CD4-positive, alpha-beta T cell treated with Interleukin-6 for 4 hours (primary cell): Measurements from ENCODE around the gene MOB3C.
A peak's percentile ranks its signal among the peaks of the same experiment; 100 is the strongest.

ENCODE experiments used
- DNase-seq: peaks from one replicate; pipeline ENCODE4 v3.0.0-alpha.2; 2020; ENCODE audit warnings: mixed read lengths

The MOB3C gene

GRCh38 chr1:46637444-46638083, 21.0 kb upstream of the MOB3C start:
- DNase-seq = no peak

- no peak for DNase-seq
Measured at GRCh38 chr1:46635205-46635604, 18.6 kb upstream of the MOB3C start.

GRCh38 chr1:46630719-46631118, 14.1 kb upstream of the MOB3C start:
- DNase-seq = no peak

GRCh38 chr1:46623743-46624644, 7.4 kb upstream of the MOB3C start:
- DNase-seq = no peak

- peak; percentile 18 for DNase-seq
Measured at GRCh38 chr1:46622344-46622743, 5.7 kb upstream of the MOB3C start.

- DNase-seq = no peak
Measured at GRCh38 chr1:46621930-46622329, 5.3 kb upstream of the MOB3C start.

- DNase-seq = no peak
Measured at GRCh38 chr1:46619656-46620258, 3.1 kb upstream of the MOB3C start.

GRCh38 chr1:46618754-46619415, 2.3 kb upstream of the MOB3C start:
- DNase-seq = no peak

GRCh38 chr1:46617833-46618232, 1.2 kb upstream of the MOB3C start:
- DNase-seq = no peak

GRCh38 chr1:46617108-46617800, 643 bp upstream of the MOB3C start:
- no peak for DNase-seq

GRCh38 chr1:46615735-46616134, 876 bp downstream of the MOB3C start:
- DNase-seq = no peak

- no peak for DNase-seq
Measured at GRCh38 chr1:46615088-46615487, 1.5 kb downstream of the MOB3C start.

- no peak for DNase-seq
Measured at GRCh38 chr1:46614604-46614984, 2.0 kb downstream of the MOB3C start.

- DNase-seq = peak; percentile 67
Measured at GRCh38 chr1:46613661-46614603, 2.7 kb downstream of the MOB3C start.

GRCh38 chr1:46612937-46613660, 3.5 kb downstream of the MOB3C start:
- no peak for DNase-seq

- no peak for DNase-seq
Measured at GRCh38 chr1:46611691-46612221, 4.9 kb downstream of the MOB3C start.

GRCh38 chr1:46607345-46608130, 9.1 kb downstream of the MOB3C start:
- no peak for DNase-seq

GRCh38 chr1:46606255-46606965, 10.2 kb downstream of the MOB3C start:
- DNase-seq = no peak

- peak; percentile 43 for DNase-seq
Measured at GRCh38 chr1:46605232-46605631, 11.4 kb downstream of the MOB3C start.
